Thyroid gland (tissue), 4 donors: Measurements from ENCODE around the gene BMP5. TPM values are rescaled to one million over a fixed set of nuclear protein-coding genes. Genes with fewer than 3 reads are reported as not detected.

ENCODE experiments used
- DNase-seq, 2 donors: peaks; one replicate each; pipeline ENCODE4 v3.0.0-alpha.2; 2019
- H3K27ac ChIP-seq, 3 donors: fragments of 200-600 bp; sonication (generic); 1 replicate in 2 of 3; 2 replicates in 1 of 3; pipeline ENCODE4 v1.5.1; 2016 to 2019; ENCODE audit warnings: mild to moderate bottlenecking in 1 of 3, moderate library complexity in 1 of 3
- H3K27me3 ChIP-seq: fragments of 200-600 bp; sonication (generic); one replicate; pipeline ENCODE4 v1.5.1; 2019
- H3K36me3 ChIP-seq, 2 donors: fragments of 200-600 bp; sonication (generic); one replicate each; pipeline ENCODE4 v1.5.1; 2016 to 2019
- H3K4me1 ChIP-seq, 2 donors: fragments of 200-600 bp; sonication (generic); one replicate each; pipeline ENCODE4 v1.5.1; 2017 to 2019
- H3K4me3 ChIP-seq, 3 donors: fragments of 200-600 bp; sonication (generic); replicated peaks in 1 of 3; 1 replicate in 2 of 3; 2 replicates in 1 of 3; pipeline ENCODE4 v1.5.1; 2016; ENCODE audit warnings: mild to moderate bottlenecking in 1 of 3
- H3K9me3 ChIP-seq: fragments of 200-600 bp; sonication (generic); one replicate; pipeline ENCODE4 v1.5.1; 2017
- CTCF ChIP-seq, 6 experiments: fragments of 200-600 bp in 3 of 6; fragments of 450-650 bp in 3 of 6; sonication (generic) in 3 of 6; IDR thresholded peaks; one replicate each; pipeline ENCODE4 v1.5.1; 2016 to 2019; ENCODE audit warnings: antibody characterized with exemption in 6 of 6, mild to moderate bottlenecking in 2 of 6, inconsistent platforms in 1 of 6, moderate library complexity in 1 of 6
- POLR2A ChIP-seq, 2 donors: fragments of 450-650 bp; IDR thresholded peaks; one replicate each; pipeline ENCODE4 v1.6.1; 2017; ENCODE audit warnings: antibody characterized with exemption in 2 of 2, mild to moderate bottlenecking in 2 of 2, moderate library complexity in 1 of 2
- WGBS, 2 donors: methylation state at CpG; one replicate each; pipeline ENCODE4 v1.1.5; 2017; 5-methylcytosine and 5-hydroxymethylcytosine counted together
- intact Hi-C: fragments of 100-400 bp; cut with DNase I; formaldehyde crosslinking; loops from one replicate; pipeline ENCODE4 v1.15.1; 2023
- total RNA-seq, 4 donors: library from RNA; depleted of rRNA; stranded (reverse); fragments of >200 nt; gene quantifications; one replicate each; pipeline ENCODE4 v1.2.3, GENCODE V29; 2016

Gene BMP5
- total RNA-seq, 4 donors from 2014 or later, result 0.25 to 1.9 (median 0.63) TPM

GRCh38 chr6:55705451-55706440 lies 169.6 kb downstream of the BMP5 start:
- Histone ChIP-seq H3K4me3 (no peak overlapping the region), H3K9me3 (no peaks in the 10 kb centered on the region), H3K27ac (no peak overlapping the region), H3K27me3 (no peaks in the 10 kb centered on the region), H3K4me1 (no peaks in the 10 kb centered on the region), H3K36me3 (no peaks in the 10 kb centered on the region)
- no peak for TF ChIP-seq POLR2A (IDR thresholded peaks at IDR 0.05)
- TF ChIP-seq CTCF (IDR thresholded peaks at IDR 0.05), result no peak
- DNase-seq, result no peak
- intact Hi-C loops, result no loop called here
- WGBS, 2 donors, result 77 to 79% methylated on average over 2 of the region's 2 CpGs

DNA sequence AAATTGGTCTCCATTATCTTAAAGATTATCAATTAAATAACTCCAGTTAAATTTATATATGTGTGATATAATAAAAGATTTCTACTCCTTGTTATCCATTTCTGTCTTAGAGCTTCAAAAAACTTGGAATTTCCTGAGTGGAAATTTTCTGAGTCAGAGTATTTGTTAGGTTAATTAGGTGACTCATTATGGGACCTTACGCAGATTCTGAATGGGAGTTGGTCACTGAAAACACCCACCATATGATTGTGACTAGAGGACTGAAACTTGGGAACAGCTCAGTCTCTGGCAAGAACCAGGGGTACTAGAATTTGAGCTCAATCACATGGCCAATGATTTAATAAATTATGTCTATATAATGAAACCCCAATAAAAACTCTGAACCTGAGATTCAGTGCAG lies 171.0 kb downstream of the BMP5 start:
- intact Hi-C loops, result no loop called here
- 76 to 85% methylated on average over 1 of the region's 1 CpG for WGBS, 2 donors
- Histone ChIP-seq H3K27ac (no peak overlapping the region), H3K36me3 (no peaks in the 10 kb centered on the region), H3K27me3 (no peaks in the 10 kb centered on the region), H3K9me3 (no peaks in the 10 kb centered on the region), H3K4me1 (no peaks in the 10 kb centered on the region), H3K4me3 (no peak overlapping the region)
- TF ChIP-seq POLR2A (IDR thresholded peaks at IDR 0.05) (no peak), CTCF (IDR thresholded peaks at IDR 0.05) (no peak)
- DNase-seq, result no peak
